NCI-H82 treated with DMSO at 0.1 percent for 48 hours (cell line): ENCODE measurements around the gene NOL11.
"Not testable (repeated sequence)": the region's sequence is repeated elsewhere in the genome, so short reads cannot be mapped to it uniquely, and the experiment has no call there.

Source experiments
- DNase-seq: peaks from one replicate; lab custom pipeline; 2025; ENCODE audit not compliant: unreplicated experiment; lab: John Stamatoyannopoulos, UW

Gene NOL11

DNA sequence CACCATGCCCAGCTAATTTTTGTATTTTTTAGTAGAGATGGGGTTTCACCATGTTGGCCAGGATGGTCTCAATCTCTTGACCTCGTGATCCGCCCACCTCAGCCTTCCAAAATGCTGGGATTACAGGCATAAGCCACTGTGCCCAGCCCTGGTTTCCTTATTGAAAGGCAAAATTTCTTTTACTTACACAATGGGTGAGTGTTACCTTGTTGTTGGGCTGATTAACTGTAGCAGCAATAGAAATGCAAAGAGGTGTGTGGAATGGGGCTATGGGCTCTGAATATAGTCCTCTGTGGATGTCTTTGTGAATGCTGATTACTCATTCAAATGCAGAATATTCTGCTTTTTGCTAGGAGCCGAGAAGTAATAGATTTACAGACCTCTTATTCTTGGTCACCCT lies 34.4 kb downstream of the NOL11 start:
- not testable (repeated sequence) for DNase-seq

DNA sequence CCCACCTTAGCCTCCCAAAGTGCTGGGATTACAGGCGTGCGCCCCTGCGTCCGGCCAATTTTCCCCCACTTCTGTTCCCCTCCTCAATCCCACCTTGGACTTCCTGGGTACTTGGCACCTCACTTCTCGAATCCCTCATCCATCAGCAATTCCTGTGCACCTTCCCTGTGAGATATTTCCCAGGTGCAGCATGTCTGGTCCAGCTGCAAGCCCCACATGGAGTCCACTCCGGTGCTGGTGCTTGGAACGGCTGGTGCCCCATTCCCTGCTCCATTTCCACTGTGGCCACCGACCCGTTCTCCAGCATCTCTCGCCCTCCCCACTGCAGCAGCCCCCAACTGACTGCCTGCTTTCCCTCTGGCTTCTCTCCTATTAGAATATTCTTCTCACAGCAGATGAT lies 35.3 kb downstream of the NOL11 start:
- no peak for DNase-seq

DNA sequence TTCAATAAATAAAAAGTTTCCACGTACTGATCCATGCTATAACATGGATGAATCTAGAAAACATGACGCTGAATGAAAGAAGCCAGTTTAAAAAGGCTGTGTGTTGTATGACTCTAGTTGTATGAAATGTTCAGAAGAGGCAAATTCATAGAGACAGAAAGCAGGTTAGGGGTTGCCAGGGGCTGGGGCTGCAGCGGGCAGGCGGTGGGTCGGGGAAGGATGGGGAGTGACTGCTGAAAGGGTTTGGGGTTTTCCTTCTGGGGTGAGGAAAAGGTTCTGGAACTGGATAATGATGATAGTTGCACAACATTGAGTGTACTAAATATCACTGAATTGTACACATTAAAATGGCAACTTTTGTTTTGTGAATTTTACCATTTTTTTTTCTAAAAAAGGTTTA lies 36.3 kb downstream of the NOL11 start:
- DNase-seq: no peak

DNA sequence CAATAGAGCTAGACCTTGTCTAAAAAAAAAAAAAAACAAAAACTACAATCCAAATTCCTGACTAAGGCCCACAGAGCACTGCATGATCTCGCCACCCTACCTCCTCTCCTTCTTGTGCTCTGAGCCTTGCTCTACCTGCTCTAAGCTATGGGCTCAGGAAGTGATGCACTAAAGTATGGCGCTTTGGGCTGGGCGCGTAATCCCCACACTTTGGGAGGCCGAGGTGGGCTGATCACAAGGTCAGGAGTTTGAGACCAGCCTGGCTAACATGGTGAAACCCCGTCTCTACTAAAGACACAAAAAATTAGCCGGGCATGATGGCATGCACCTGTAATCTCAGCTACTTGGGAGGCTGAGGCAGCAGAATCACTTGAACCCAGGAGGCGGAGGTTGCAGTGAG lies 37.0 kb downstream of the NOL11 start:
- DNase-seq: not testable (repeated sequence)

DNA sequence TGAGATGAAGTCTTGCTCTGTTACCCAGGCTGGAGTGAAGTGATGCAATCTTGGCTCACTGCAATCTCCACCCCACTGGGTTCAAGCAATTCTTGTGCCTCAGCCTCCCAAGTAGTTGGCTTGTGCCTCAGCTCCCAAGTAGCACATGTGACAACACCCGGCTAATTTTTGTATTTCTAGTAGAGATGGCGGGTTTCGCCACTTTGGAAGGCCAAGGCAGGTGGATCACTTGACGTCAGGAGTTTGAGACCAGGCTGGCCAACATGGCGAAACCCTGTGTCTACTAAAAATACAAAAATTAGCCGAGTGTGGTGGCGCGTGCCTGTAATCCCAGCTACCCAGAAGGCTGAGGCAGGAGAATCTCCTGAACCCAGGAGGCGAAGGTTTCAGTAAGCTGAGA lies 39.0 kb downstream of the NOL11 start:
- DNase-seq: not testable (repeated sequence)

DNA sequence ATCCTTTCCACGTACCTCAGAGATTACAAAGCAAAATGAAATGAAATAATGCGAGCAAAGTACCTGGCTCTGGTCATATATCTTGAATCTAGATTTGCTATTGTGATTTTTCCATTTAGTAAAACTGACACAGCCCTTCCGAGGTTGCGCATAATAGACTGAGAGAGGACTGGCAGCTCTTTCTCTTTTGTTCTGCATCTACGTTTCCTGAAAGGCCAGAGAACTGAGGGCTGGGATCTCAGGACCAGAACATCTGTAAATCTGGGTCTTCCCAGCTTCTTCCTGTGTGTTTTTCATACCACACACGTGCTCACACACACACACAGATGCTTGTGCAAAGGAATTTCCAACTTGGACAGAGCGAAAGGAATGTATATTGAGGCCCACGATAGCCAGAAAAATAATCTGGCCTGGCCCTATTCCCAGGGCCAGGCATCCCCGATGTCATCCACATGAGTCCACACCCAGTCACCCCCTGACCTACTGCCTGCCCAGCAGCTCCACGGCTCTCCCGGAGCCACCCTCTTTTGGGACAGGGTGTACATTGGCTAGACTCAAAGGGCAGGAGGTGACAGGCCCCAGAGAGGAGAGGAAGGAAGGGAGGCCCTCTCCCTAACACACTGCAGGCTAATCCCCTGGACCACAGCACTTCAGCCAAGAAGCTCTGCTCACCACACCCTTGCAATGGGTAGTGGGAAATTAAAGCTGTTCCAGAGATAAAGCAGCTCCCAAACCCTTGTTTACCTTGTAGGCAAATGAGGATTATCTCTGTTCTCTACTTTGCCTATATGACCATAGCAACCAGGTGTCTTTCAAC lies 41.8 kb downstream of the NOL11 start:
- no peak for DNase-seq

DNA sequence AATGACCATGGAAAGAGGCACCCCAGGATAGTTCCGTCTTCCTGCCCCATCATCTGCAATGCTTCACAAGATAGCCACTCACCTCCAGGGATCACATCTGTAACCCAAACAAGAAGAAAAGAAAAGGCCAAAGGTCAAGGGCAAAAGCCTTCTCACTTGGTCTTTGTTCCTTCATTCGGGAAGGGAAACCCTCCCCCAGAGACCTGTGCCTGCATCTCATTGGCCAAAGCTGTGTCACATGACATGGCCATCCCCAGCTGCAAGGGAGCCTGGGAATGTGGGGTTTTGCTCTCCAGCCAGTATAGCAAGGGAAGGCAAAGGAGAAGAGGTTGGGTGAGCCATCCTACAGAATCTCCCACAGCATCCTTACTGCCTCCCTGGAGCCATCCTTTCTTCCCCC lies 47.9 kb downstream of the NOL11 start:
- no peak for DNase-seq

DNA sequence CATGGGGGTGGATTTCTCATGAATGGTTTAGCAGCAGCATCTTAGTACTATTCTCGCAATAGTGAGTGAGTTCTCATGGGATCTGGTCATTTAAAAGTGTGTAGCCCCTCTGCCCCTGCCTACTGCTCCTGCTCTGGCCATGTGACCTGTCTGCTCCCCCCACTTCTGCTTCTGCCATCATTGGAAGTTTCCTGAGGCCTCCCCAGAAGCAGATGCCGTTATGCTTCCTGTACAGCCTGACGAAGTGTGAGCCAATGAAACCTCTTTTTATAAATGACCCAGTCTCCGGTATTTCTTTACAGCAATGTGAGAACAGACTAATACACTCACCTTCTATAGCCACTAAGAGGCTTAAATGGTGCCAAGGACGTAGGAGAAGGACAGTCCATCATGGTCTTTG lies 51.5 kb downstream of the NOL11 start:
- DNase-seq: no peak

DNA sequence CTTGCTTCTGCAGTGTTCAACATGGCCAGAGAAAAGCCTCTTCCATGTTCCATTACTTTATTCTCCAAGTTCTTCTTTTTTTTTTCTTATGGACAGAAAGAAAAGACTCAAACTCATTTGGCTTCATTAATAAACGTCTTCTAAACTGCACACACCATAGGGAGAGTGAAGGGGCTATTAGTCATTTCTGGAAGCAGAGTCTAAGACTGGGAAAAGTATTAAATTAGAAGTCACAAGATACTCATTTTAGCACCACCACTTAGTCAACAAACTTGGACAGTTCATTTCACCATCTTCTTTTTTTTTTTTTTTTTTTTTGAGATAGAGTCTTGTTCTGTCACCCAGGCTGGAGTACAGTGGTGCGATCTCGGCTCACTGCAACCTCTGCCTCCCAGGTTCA lies 52.8 kb downstream of the NOL11 start:
- DNase-seq: no peak

DNA sequence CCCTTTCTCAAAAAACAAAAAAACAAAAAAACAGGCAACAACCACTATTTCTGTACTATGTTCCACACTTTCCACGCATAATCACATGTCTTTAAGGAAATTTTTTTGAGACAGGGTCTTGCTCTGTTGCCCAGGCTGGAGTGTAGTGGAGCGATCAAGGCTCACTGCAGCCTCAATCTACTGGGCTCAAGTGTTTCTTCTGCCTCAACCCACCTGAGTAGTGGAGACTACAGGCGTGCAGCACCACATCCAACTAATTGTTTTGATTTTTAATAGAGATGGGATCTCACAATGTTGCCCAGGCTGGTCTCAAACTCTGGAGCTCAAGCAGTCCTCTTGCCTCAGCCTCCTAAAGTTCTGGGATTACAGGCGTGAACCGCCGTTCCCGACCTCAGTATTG lies 54.9 kb downstream of the NOL11 start:
- DNase-seq: no peak

DNA sequence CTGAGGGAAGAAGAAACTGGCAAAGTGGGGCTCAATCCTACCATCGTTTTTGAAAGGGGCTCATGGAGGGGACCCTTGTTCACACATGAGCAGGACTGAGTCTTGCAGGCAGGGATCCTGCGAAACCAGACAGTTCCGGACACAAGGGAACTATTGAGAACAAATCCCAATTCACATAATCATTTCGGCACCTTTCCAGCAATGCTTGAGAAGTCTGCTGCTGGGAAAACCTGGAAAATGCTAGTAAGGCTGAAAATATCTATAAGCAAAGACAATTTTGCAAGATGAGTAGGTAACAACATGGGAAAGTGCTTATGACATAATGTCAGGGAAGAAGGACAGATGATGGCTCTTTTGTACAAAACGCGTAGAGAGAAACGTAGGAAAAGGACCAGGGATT lies 55.5 kb downstream of the NOL11 start:
- no peak for DNase-seq

DNA sequence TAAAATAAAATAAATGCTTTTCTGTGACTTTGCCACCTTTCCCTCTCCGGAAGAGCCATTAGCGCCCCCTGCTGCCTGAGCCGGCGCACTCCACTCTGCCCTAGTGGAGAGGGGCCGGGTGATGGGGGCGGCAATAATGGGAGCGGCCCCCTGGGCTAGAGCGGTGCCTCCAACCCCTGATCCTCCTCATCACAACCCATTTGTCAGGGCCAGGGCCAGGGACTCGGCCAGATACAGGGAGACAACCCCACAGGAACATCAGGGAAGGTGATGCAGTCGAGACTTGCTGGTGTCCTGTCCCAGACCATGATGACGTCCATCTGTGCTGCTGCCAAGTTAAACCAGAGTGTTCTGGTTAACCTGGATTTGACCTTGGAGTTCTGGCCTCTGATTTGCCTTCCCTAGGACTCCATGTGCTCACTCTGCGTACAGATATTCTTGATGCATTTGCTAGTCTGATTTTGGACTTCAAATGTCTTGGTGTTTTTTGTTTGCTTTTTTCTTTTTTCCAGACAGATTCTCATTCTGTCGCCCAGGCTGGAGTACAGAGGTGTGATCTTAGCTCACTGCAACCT lies 61.4 kb downstream of the NOL11 start:
- DNase-seq: peak; percentile 19

DNA sequence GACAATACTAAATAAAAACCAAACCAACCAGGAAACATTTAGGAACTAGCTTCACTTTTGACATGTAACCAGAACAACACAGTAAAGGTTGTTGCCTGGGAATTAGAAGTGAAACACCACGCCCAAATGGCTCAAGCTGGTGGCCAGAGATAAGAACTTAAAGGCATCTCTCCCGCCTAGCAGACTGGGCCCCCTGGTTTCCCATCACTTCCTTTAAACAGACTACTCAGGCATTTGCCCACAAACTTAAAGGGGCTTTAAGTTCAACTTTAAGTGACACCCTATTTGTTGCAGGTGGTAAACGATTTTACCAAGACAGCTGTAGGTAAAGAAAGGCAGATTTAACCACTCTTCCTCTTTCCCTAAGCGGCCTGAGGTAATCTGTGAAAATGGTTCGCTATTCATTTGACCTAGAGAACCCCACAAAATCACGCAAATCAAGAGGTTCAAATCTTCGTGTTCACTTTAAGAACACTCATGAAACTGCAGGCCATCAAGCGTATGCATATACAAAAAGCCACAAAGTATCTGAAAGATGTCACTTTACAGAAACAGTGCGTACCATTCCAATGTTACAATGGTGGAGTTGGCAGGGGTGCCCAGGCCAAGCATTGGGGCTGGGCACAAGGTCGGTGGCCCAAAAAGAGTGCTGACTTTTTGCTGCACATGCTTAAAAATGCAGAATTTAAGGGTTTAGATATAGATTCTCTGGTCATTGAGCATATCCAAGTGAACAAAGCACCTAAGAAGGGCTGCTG lies 66.8 kb downstream of the NOL11 start:
- no peak for DNase-seq

DNA sequence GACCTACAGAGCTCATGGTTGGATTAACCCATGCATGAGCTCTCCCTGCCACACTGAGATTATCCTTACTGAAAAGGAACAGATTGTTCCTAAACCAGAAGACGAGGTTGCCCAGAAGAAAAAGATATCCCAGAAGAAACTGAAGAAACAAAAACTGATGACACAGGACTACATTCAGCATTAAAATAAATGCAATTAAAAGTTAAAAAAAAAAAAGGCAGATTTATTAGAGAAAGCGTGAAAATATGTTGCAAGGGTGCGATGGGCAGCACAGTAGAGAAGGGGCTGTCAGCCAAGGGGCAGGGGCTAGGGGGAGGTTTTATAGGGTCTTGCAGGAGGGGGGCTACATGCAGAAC lies 67.4 kb downstream of the NOL11 start:
- DNase-seq: no peak

DNA sequence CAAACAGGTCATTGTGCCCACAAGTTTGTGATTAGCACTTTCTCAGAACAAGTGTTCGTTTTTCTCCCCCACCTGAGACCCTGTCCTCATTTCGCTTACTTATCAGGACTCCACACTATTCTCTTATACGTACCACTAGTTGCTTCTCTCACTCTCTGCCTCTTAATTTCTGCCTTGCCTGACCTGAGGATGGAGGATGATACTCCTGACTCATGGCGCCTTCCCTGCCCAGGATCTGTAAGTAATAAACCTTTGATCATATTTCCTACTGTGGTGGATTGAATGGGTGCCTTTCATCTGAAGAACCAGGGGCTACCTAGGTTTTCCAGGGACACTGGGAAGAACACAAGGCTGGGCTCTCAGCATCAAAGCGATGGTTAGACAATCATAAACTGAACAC lies 67.8 kb downstream of the NOL11 start:
- DNase-seq: no peak
